ENCODE measurements around the gene KLK6. TPM values are rescaled to one million over a fixed set of nuclear protein-coding genes. Genes with fewer than 3 reads are reported as not detected.
A peak's percentile ranks its signal among the peaks of the same experiment; 100 is the strongest.

KLK6 gene
- total RNA-seq, 1 experiment from 2014 or later = 75.0 TPM

DNA sequence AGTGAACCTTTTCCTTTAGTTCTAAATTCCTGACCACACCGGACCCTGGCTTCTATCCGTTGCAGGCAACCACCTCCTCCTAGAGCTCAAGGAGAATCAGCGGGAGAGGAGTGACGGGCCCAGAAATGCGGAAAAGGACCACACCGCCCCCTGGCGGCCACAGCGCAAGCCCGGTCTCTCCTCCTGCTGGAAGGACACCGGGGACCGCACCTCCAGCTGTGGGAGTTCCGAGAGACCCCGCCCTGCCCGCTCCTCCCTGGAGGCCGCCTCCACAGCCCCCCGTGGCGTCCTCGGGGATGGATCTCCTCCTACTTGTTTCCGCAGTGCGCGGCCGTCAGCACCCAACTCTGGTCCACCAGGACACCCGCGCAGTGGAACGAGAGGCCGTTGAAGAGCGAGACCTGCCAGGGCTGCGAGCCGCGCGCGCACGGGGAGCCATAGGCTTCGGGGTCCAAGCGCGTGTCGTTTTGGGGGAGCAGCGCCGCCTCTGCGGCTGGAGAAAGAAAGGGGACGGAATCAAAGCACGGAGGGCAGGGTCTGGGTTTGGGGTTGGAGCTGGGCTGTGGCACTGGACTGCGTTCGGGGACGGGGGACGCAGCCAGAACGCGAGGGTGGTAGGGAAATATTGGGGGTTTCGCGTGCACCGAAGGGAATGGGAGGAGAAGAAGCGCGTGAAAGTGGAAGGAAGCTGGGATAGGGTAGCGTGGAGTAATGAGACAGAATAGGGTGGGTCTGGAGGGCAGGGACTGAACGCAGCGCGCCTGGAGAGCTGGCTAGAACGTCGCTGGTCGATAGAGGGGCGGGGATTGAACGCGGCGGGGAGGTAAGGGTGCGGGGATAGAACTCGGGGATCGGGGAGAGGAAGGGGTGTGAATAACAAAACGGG is 47.6 kb upstream of the KLK6 start:
- ATAC-seq = peak; percentile 74
- peaks cover 24% of the 10 kb centered on the region for H3K4me1 ChIP-seq (ENCODE audit: insufficient read depth, low read length)
- no peaks in the 10 kb centered on the region for H3K36me3 ChIP-seq (ENCODE audit: low read depth, low read length)
- no peak overlapping the region for H3K27ac ChIP-seq (ENCODE audit: low read length)
- H3K4me3 ChIP-seq (ENCODE audit: low read length) = peak overlapping the region; percentile 80
- no peaks in the 10 kb centered on the region for H3K79me2 ChIP-seq (ENCODE audit: low read length)
- DNase-seq = peak; percentile 95
- H3F3A ChIP-seq (ENCODE audit: low read length, unreplicated experiment) = no peaks in the 10 kb centered on the region
- peak overlapping the region; percentile 43 for H3K9ac ChIP-seq (ENCODE audit: low read length)
- TSS peak; percentile 27 for BruUV-seq (replicated peaks)
- H2AFZ ChIP-seq (ENCODE audit: low read length) = peak overlapping the region; percentile 88
- ChIA-PET POLR2A (ENCODE audit: unreplicated experiment) (interaction anchor here (0.6 to 0.7 kb wide), 2 partner anchors 84 to 212 kb away, joined by 3 read pairs; no protein-coding TSS in a partner anchor), CTCF (interaction anchor here (0.6 to 1.8 kb wide), 15 partner anchors 38 to 479 kb away, joined by 3 to 18 read pairs (median 3); no protein-coding TSS in a partner anchor)
- peak overlapping the region; percentile 100 for H3K4me2 ChIP-seq (ENCODE audit: low read length)
- H3K9me3 ChIP-seq (ENCODE audit: low read length) = 0 out of 2 replicates have a peak, but pooled peaks cover 4% of the 10 kb centered on the region
- no peaks in the 10 kb centered on the region for H4K20me1 ChIP-seq (ENCODE audit: low read length)
- no peaks in the 10 kb centered on the region for H3K9me2 ChIP-seq (replicated peaks; ENCODE audit: low read length)
- H3K27me3 ChIP-seq (ENCODE audit: low read length) = no peaks in the 10 kb centered on the region
- no peak for TF ChIP-seq EZH2 (IDR thresholded peaks at IDR 0.05; ENCODE audit: low read length, unreplicated experiment)
- TF ChIP-seq, protein P1, sequence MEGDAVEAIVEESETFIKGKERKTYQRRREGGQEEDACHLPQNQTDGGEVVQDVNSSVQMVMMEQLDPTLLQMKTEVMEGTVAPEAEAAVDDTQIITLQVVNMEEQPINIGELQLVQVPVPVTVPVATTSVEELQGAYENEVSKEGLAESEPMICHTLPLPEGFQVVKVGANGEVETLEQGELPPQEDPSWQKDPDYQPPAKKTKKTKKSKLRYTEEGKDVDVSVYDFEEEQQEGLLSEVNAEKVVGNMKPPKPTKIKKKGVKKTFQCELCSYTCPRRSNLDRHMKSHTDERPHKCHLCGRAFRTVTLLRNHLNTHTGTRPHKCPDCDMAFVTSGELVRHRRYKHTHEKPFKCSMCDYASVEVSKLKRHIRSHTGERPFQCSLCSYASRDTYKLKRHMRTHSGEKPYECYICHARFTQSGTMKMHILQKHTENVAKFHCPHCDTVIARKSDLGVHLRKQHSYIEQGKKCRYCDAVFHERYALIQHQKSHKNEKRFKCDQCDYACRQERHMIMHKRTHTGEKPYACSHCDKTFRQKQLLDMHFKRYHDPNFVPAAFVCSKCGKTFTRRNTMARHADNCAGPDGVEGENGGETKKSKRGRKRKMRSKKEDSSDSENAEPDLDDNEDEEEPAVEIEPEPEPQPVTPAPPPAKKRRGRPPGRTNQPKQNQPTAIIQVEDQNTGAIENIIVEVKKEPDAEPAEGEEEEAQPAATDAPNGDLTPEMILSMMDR (conservative IDR thresholded peaks at IDR 0.05; ENCODE audit: low read depth, low read length) = peak; percentile 98
- intact Hi-C loops (cut with micrococcal nuclease) = loop anchor here (1.0 to 5.0 kb wide), 2 partner anchors 87 to 215 kb away; no protein-coding TSS in a partner anchor

DNA sequence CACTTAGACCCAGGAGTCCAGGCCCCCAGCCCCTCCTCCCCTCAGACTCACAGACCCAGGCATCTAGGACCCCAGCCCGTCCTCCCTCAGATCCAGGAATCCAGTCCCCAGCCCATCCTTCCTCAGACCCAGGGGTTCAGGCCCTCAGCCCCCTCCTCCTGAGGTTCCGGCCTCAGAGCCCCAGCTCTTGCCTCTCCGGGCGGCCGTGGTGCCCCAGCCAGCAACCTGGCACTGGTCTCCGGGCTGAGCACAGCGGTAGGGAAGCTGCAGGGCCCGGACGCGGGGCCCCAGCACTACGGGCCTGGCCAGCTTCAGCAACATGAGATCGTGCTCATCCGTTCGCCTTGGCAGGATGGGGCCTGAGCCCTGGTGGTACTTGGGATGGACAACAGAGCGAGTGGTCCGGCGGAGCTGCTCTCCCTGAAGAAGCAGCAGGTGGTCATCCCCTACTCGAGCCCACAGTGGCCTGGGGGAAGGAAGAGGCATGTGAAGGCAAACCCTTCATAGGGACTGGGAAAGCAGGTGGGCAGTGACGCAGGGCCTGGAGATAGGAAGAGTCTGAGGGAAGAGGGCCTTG is 46.4 kb upstream of the KLK6 start:
- no peak overlapping the region for H3K27ac ChIP-seq (ENCODE audit: low read length)
- TF ChIP-seq EZH2 (IDR thresholded peaks at IDR 0.05; ENCODE audit: low read length, unreplicated experiment) = no peak
- TF ChIP-seq EZH2phosphoT487 (IDR thresholded peaks at IDR 0.05; ENCODE audit: borderline replicate concordance, low read length) = no peak
- TF ChIP-seq, protein P1 (conservative IDR thresholded peaks at IDR 0.05; ENCODE audit: low read depth, low read length) = no peak
- no peaks in the 10 kb centered on the region for H3F3A ChIP-seq (ENCODE audit: low read length, unreplicated experiment)
- H3K36me3 ChIP-seq (ENCODE audit: low read depth, low read length) = no peaks in the 10 kb centered on the region
- no peak overlapping the region for H3K4me3 ChIP-seq (ENCODE audit: low read length)
- H2AFZ ChIP-seq (ENCODE audit: low read length) = no peak overlapping the region
- ChIA-PET CTCF (interaction anchor here (1.3 kb wide), 1 partner anchor 94 kb away, joined by 15 read pairs; no protein-coding TSS in a partner anchor), POLR2A (ENCODE audit: unreplicated experiment) (no interaction called here)
- H3K9ac ChIP-seq (ENCODE audit: low read length) = no peak overlapping the region
- H4K20me1 ChIP-seq (ENCODE audit: low read length) = no peaks in the 10 kb centered on the region
- BruUV-seq (replicated peaks) = no TSS peak
- H3K9me3 ChIP-seq (ENCODE audit: low read length) = 0 out of 2 replicates have a peak, but pooled peaks cover 4% of the 10 kb centered on the region
- no peaks in the 10 kb centered on the region for H3K9me2 ChIP-seq (replicated peaks; ENCODE audit: low read length)
- H3K4me2 ChIP-seq (ENCODE audit: low read length) = no peak overlapping the region
- no peaks in the 10 kb centered on the region for H3K79me2 ChIP-seq (ENCODE audit: low read length)
- no peaks in the 10 kb centered on the region for H3K27me3 ChIP-seq (ENCODE audit: low read length)
- ATAC-seq (no peak), DNase-seq (no peak)
- intact Hi-C loops (cut with micrococcal nuclease) = loop anchor here (1.0 to 5.0 kb wide), 2 partner anchors 85 to 213 kb away; no protein-coding TSS in a partner anchor
- H3K4me1 ChIP-seq (ENCODE audit: insufficient read depth, low read length) = peaks cover 19% of the 10 kb centered on the region; the same call in 1 of the 2 replicates

All from PC-3 (cell line).